ENCODE measurements around the gene HCRTR1. TPM values are rescaled to one million over a fixed set of nuclear protein-coding genes. Genes with fewer than 3 reads are reported as not detected.

Gene HCRTR1
- total RNA-seq, 6 experiments from 2014 or later: not detected

- no peak for DNase-seq
- peaks cover 0 to 8% (median 2%) of the 10 kb centered on the region in 4 donors for H3K4me1 ChIP-seq
- no peak for ATAC-seq
- TF ChIP-seq POLR2A (IDR thresholded peaks at IDR 0.05) (no peak), CTCF (IDR thresholded peaks at IDR 0.05) (no peak)
- intact Hi-C loops (cut with DNase I): no loop called here
- no peaks in the 10 kb centered on the region for H3K9me3 ChIP-seq
- H3K27me3 ChIP-seq: no peaks in the 10 kb centered on the region
- WGBS (ENCODE audit: insufficient coverage, low coverage, low lambda C conversion rate, missing lambda C conversion rate): 61% methylated on average over 2 of the region's 8 CpGs
- peak overlapping the region; percentile 25 to 70 (median 25) for H3K27ac ChIP-seq
- H3K4me3 ChIP-seq: no peak overlapping the region
- H3K36me3 ChIP-seq: no peaks in the 10 kb centered on the region
Measured at GRCh38 chr1:31573261-31573660, 44.2 kb upstream of the HCRTR1 start.

- DNase-seq (no peak), ATAC-seq (no peak)
- H3K9me3 ChIP-seq: no peaks in the 10 kb centered on the region
- H3K27ac ChIP-seq: peak overlapping the region in 1 of 3 donors; percentile 5
- intact Hi-C loops (cut with DNase I): no loop called here
- H3K4me3 ChIP-seq: no peak overlapping the region
- peaks cover 0 to 8% (median 2%) of the 10 kb centered on the region in 4 donors for H3K4me1 ChIP-seq
- WGBS (ENCODE audit: insufficient coverage, low coverage, low lambda C conversion rate, missing lambda C conversion rate): 65% methylated on average over 8 of the region's 10 CpGs
- no peaks in the 10 kb centered on the region for H3K27me3 ChIP-seq
- no peaks in the 10 kb centered on the region for H3K36me3 ChIP-seq
- TF ChIP-seq POLR2A (IDR thresholded peaks at IDR 0.05) (no peak), CTCF (IDR thresholded peaks at IDR 0.05) (no peak)
Measured at GRCh38 chr1:31574749-31575368, 42.6 kb upstream of the HCRTR1 start.

DNA sequence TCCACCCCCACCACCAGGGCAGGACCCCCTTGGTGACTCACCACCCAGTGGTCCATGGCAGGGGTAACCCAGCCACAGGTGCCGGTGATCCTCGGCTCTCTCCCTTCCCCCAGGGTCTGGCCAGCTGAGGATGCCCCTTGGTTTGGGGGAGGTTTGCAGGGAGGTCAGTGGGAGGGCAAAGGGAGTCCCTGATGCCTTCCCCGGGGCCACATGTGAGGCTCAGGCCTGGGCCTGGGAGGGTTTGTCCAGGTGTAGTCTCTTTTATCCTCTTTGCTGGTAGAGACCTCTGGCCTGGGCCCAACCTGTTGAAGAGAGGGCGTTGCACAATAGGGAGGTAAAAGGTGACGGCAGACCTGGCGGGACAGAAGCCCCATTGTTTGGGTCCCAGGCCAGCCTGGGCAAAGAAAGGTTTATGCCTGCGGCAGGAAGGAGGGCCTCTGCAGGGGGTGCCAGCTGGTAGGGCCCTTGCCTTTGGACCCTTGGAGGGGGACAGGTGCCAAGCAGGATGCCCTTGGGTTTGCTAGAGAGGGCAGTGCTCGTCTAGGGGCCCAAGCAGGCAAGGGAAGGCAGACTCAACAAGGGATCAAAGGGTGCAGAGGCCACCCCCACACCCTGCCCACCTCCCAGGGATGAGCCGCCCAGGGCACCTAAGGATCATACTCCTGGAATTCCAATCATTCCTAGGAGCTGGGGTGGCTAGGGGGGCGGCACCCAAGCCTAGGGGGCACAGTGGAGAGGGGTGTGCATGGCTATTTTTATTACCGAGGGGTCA is 41.9 kb upstream of the HCRTR1 start:
- peak; percentile 34 to 66 (median 40) for ATAC-seq
- peaks cover 0 to 8% (median 2%) of the 10 kb centered on the region in 4 donors for H3K4me1 ChIP-seq
- no peak overlapping the region for H3K4me3 ChIP-seq
- H3K9me3 ChIP-seq: no peaks in the 10 kb centered on the region
- 36% methylated on average over 2 of the region's 11 CpGs for WGBS (ENCODE audit: insufficient coverage, low coverage, low lambda C conversion rate, missing lambda C conversion rate)
- no peaks in the 10 kb centered on the region for H3K36me3 ChIP-seq
- TF ChIP-seq POLR2A (IDR thresholded peaks at IDR 0.05) (no peak), CTCF (IDR thresholded peaks at IDR 0.05) (no peak)
- intact Hi-C loops (cut with DNase I): no loop called here
- H3K27me3 ChIP-seq: no peaks in the 10 kb centered on the region
- DNase-seq: peak; percentile 59 to 81 (median 73)
- H3K27ac ChIP-seq: peak overlapping the region; percentile 5 to 33 (median 20)

DNA sequence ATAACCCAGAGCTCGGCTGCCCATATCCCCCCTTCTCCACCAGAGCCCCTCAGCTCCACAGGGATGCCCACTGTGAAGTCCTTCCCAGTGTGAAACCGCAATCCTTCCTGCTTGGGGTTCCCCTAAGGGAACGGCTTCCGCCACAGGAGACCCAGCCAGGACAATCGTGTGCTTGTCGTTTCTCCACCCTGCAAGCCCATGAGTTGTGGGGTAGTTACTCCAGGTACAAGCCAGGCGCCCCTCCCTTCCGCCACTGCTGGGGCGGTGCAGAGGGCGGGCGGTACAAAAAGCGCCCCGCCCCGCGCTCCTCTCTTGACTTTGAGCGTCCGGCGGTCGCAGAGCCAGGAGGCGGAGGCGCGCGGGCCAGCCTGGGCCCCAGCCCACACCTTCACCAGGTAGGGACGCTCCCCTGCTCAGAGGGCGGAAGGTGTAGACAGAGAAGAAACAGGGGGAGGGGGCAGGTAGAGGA is 41.3 kb upstream of the HCRTR1 start, which contains the start of gene TINAGL1:
Gene TINAGL1, plus strand, starts transcription at position 315 of the 469 bp plus-strand sequence. CDS start 634 bp downstream, outside the sequence.
- ATAC-seq (peak in 3 of 4 donors; percentile 12 to 35 (median 26)), DNase-seq (peak in 1 of 3 donors; percentile 56)
- Histone ChIP-seq H3K4me3 (peak within 1 kb of the TSS; percentile 28 to 46 (median 45)), H3K36me3 (no peaks in the 10 kb centered on the region), H3K9me3 (no peaks in the 10 kb centered on the region), H3K4me1 (peaks cover 0 to 8% (median 2%) of the 10 kb centered on the region in 4 donors), H3K27me3 (no peaks in the 10 kb centered on the region), H3K27ac (peak within 1 kb of the TSS; percentile 37 to 62 (median 49))
- TF ChIP-seq CTCF (IDR thresholded peaks at IDR 0.05): no peak
- TF ChIP-seq POLR2A (IDR thresholded peaks at IDR 0.05): peak; percentile 63
- WGBS (ENCODE audit: insufficient coverage, low coverage, low lambda C conversion rate, missing lambda C conversion rate): 27% methylated on average over 10 of the region's 25 CpGs
- intact Hi-C loops (cut with DNase I): no loop called here

Measured in right lobe of liver (tissue), 6 donors.